K562 (cell line): ENCODE measurements around the gene CLCF1. TPM values are rescaled to one million over a fixed set of nuclear protein-coding genes. Genes with fewer than 3 reads are reported as not detected.

Experiments
- ATAC-seq: fragments of 200-7000 bp; cut with Tn5 transposase; 3 replicates; pipeline ENCODE4 v1.9.1; 2020; ENCODE audit warnings: moderate library complexity
- BruUV-seq: library from RNA; stranded (reverse); fragments of 400-500 nt; replicated peaks from 2 replicates; lab custom pipeline; 2021; lab: Mats Ljungman, UMichigan
- CTCF ChIA-PET: fragments of 300-600 bp; formaldehyde crosslinking; extraction: SDS; loops from one replicate; lab custom pipeline; 2021; ENCODE audit warnings: low intra/inter-chr PET ratio; lab: Yijun Ruan, JAX
- POLR2A ChIA-PET: fragments of 300-600, 350-650 bp; sonication (Branson Sonifier 250); formaldehyde crosslinking; extraction: SDS; loops from one replicate; lab custom pipeline; 2021; ENCODE audit warnings: antibody characterized with exemption, inconsistent platforms; lab: Yijun Ruan, JAX
- DNase-seq, 4 experiments: peaks; one replicate each; pipeline versions ENCODE4 v3.0.0 to v3.0.0-alpha.2; 2011 to 2018; ENCODE audit warnings: low spot score in 3 of 4, mixed read lengths in 3 of 4; ENCODE audit errors: extremely low read depth in 1 of 4
- FAIRE-seq: peaks from 2 replicates; lab custom pipeline; 2011; peaks lifted over from hg19 to GRCh38; lab: Jason Lieb, UNC
- H2AFZ ChIP-seq: 2 replicates; pipeline ENCODE4 v1.6.0; 2011; ENCODE audit warnings: low read depth, low read length, control low read depth, inconsistent platforms
- H3K27ac ChIP-seq: fragments of 200-600 bp; 3 replicates; pipeline ENCODE4 v1.8.0; 2011; ENCODE audit warnings: low read depth, mild to moderate bottlenecking, control low read depth, inconsistent platforms, low read length, moderate library complexity, mixed read lengths; ENCODE audit errors: extremely low read depth
- H3K27me3 ChIP-seq, 2 experiments: fragments of 300-600 bp in 1 of 2; 2 replicates in 1 of 2; 3 replicates in 1 of 2; pipeline versions ENCODE4 v1.6.0 to v1.8.0; 2011; ENCODE audit warnings: inconsistent platforms in 2 of 2, low read length in 2 of 2, mild to moderate bottlenecking in 1 of 2, mixed read lengths in 1 of 2, moderate library complexity in 1 of 2; ENCODE audit not compliant: control insufficient read depth in 2 of 2, insufficient read depth in 2 of 2
- H3K36me3 ChIP-seq: fragments of 300-600 bp; 3 replicates; pipeline ENCODE4 v1.8.0; 2011; ENCODE audit warnings: mild to moderate bottlenecking, low read length, inconsistent platforms; ENCODE audit not compliant: control insufficient read depth, insufficient read depth
- H3K4me1 ChIP-seq, 2 experiments: fragments of 200-600 bp in 1 of 2; replicated peaks in 1 of 2; 2 replicates in 1 of 2; 3 replicates in 1 of 2; pipeline versions ENCODE4 v1.5.1 to v1.8.0; 2011; ENCODE audit warnings: inconsistent platforms in 2 of 2, low read length in 2 of 2, mild to moderate bottlenecking in 1 of 2, mixed read lengths in 1 of 2, moderate library complexity in 1 of 2; ENCODE audit not compliant: control insufficient read depth in 2 of 2, insufficient read depth in 2 of 2
- H3K4me2 ChIP-seq: 2 replicates; pipeline ENCODE4 v1.6.1; 2011; ENCODE audit warnings: low read length, control low read depth, inconsistent platforms, mixed read lengths; ENCODE audit not compliant: insufficient read depth
- H3K4me3 ChIP-seq: fragments of 200-600 bp; sonication (generic), shearing (Covaris generic); 2 replicates; pipeline ENCODE4 v1.5.1; 2016; ENCODE audit warnings: control low read depth, inconsistent platforms
- H3K79me2 ChIP-seq: fragments of 200-600 bp; 3 replicates; pipeline ENCODE4 v1.8.0; 2011; ENCODE audit warnings: low read length, inconsistent platforms; ENCODE audit not compliant: control insufficient read depth, insufficient read depth
- H3K9ac ChIP-seq, 2 experiments: 2 replicates each; pipeline versions ENCODE4 v1.6.0 to v1.6.1; 2011; ENCODE audit warnings: low read depth in 2 of 2, low read length in 2 of 2, control low read depth in 1 of 2, inconsistent platforms in 1 of 2, mild to moderate bottlenecking in 1 of 2, mixed read lengths in 1 of 2; ENCODE audit not compliant: insufficient read depth in 1 of 2
- H3K9me1 ChIP-seq: one replicate; pipeline ENCODE4 v1.6.0; 2011; ENCODE audit warnings: inconsistent platforms, mild to moderate bottlenecking, low read length, moderate library complexity; ENCODE audit not compliant: control insufficient read depth, insufficient read depth
- H3K9me3 ChIP-seq: replicated peaks from 2 replicates; pipeline ENCODE4 v1.5.1; 2011; ENCODE audit warnings: low read depth, low read length, inconsistent platforms; ENCODE audit not compliant: control insufficient read depth, insufficient read depth
- H4K20me1 ChIP-seq: replicated peaks from 2 replicates; pipeline ENCODE4 v1.6.1; 2011; ENCODE audit warnings: low read length, inconsistent platforms, mixed read lengths; ENCODE audit not compliant: control insufficient read depth, insufficient read depth
- POLR2A ChIP-seq: fragments of 450-650 bp; conservative IDR thresholded peaks from 2 replicates; pipeline ENCODE4 v1.6.1; 2016
- POLR2G ChIP-seq: fragments of 200-400 bp; formaldehyde crosslinking; IDR thresholded peaks from 2 replicates; pipeline ENCODE4 v1.6.1; 2017; ENCODE audit warnings: low read depth, mild to moderate bottlenecking, antibody characterized with exemption, low read length, moderate library complexity
- RBFOX2 ChIP-seq: fragments of 200-400 bp; formaldehyde crosslinking; IDR thresholded peaks from 2 replicates; pipeline ENCODE4 v1.6.1; 2017; ENCODE audit warnings: low read depth, mild to moderate bottlenecking, low read length, moderate library complexity
- ZNF133 ChIP-seq: fragments of 250-450 bp; sonication (Bioruptor Pico); IDR thresholded peaks from 2 replicates; pipeline ENCODE4 v1.4.0; 2020; ENCODE audit warnings: mild to moderate bottlenecking
- WGBS: fragments of 100-300 bp; shearing (Covaris generic); methylation state at CpG from one replicate; pipeline ENCODE4 v1.1.6; 2016; ENCODE audit warnings: low coverage, mixed read lengths; ENCODE audit not compliant: insufficient coverage; ENCODE audit errors: missing lambda C conversion rate; 5-methylcytosine and 5-hydroxymethylcytosine counted together
- in situ Hi-C: fragments of 300-500 bp; cut with MboI; formaldehyde crosslinking; loops from 4 replicates; pipeline ENCODE4 v1.15.0; 2018; ENCODE audit warnings: inconsistent platforms, mixed read lengths
- intact Hi-C: fragments of 100-400 bp; cut with micrococcal nuclease; formaldehyde crosslinking; loops from 2 replicates; pipeline ENCODE4 v1.14.2; 2022
- polyA plus RNA-seq, 8 experiments: library from polyadenylated mRNA; depleted of rRNA in 4 of 8; stranded (reverse) in 5 of 8; unstranded in 3 of 8; fragments of >200 nt; fragmentation: Nextera tagmentation in 2 of 8; fragmentation: Illumina TruSeq in 1 of 8; extraction: Ambion mirVana in 2 of 8; extraction: Trizol in 1 of 8; gene quantifications; 2 replicates each; pipeline versions ENCODE4 v1.2.1 to v1.2.3, GENCODE V29; 2011 to 2014; ENCODE audit warnings: inconsistent platforms in 1 of 8, missing spikeins in 1 of 8
- total RNA-seq, 7 experiments: library from RNA; depleted of rRNA in 6 of 7; stranded (reverse); fragments of >200 nt in 6 of 7; fragmentation: Illumina TruSeq in 2 of 7; extraction: Trizol in 2 of 7; gene quantifications; 2 replicates each; pipeline versions ENCODE4 v1.2.1 to v1.2.3, GENCODE V29; 2011 to 2021; ENCODE audit warnings: low replicate concordance in 1 of 7
- TF ChIP-seq, protein P1 (sequence below): fragments of 450-650 bp; IDR thresholded peaks from 2 replicates; pipeline ENCODE4 v1.6.1; 2016
- TF ChIP-seq, protein P2 (sequence below): sonication (generic); formaldehyde crosslinking; IDR thresholded peaks from 2 replicates; pipeline ENCODE4 v1.8.1; 2023; ENCODE audit warnings: mild to moderate bottlenecking, missing genetic modification reagents
- TF ChIP-seq, protein P3 (sequence below): fragments of 250-450 bp; sonication (Bioruptor Pico); IDR thresholded peaks from 2 replicates; pipeline ENCODE4 v1.9.0; 2021; ENCODE audit warnings: mild to moderate bottlenecking

The CLCF1 gene
- total and polyA plus RNA-seq, 9 of the 15 experiments (the other 6 are each of a cell fraction or from before 2014, with no cell fraction given), result 0.49 to 5.8 (median 3.0) TPM

DNA sequence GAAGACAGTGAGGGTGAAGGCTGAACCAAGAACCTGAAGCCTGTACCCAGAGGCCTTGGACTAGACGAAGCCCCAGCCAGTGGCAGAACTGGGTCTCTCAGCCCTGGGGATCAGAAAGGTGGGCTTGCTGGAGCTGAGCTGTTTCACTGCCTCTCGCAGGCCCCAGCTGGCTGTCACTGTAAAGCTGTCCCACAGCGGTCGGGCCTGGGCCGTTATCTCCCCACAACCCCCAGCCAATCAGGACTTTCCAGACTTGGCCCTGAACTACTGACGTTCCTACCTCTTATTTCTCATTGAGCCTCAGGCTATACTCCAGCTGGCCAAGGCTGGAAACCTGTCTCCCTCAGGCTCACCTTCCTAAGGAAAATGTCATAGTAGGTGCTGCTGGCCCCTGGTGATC lies 24.1 kb upstream of the CLCF1 start (continued):
- TF ChIP-seq, protein P1, sequence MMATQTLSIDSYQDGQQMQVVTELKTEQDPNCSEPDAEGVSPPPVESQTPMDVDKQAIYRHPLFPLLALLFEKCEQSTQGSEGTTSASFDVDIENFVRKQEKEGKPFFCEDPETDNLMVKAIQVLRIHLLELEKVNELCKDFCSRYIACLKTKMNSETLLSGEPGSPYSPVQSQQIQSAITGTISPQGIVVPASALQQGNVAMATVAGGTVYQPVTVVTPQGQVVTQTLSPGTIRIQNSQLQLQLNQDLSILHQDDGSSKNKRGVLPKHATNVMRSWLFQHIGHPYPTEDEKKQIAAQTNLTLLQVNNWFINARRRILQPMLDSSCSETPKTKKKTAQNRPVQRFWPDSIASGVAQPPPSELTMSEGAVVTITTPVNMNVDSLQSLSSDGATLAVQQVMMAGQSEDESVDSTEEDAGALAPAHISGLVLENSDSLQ, result peak; percentile 7; the same call in 1 of the 2 replicates

DNA sequence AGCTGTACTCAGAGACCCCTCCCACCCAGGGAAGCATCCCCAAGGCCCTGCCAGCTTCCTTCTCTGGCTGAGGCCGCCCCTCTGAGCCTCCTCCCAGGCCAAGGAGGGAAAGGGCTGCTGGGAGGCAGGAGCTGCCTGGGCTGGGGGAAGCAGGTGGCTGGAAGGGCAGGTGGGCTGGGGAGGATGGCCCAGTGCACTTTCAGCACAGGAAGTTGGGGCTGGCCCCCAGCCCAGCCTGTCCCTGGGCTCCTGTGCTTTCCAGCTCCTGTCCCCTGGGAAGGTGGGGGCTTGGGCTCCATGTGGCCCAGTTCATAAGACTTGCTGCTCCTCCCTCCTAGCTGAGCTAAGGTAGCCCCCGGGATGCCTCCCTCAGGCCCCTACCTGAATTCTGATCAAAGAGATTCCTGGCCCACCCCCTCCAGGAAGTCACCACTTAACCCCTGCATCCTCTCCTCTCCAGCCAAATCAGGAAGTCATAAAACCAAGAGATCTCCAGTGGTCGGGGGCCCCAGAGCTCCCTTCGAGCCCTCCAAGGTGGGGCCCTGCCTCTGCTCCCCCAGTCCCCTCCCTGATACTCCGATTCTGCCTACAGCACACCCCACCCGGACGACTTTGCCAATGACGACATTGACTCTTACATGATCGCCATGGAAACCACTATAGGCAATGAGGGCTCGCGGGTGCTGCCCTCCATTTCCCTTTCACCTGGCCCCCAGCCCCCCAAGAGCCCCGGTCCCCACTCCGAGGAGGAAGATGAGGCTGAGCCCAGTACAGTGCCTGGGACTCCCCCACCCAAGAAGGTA lies 23.4 kb upstream of the CLCF1 start:
- 81% methylated on average over 12 of the region's 13 CpGs for WGBS

More for the DNA sequence above, 23.4 kb upstream of the CLCF1 start:
- Histone ChIP-seq H3K4me3 (no peak overlapping the region), H4K20me1 (peaks cover 4% of the 10 kb centered on the region; the same call in 1 of the 2 replicates), H3K9me3 (no peaks in the 10 kb centered on the region), H3K27me3 (no peaks in the 10 kb centered on the region), H2AFZ (no peak overlapping the region), H3K4me2 (no peak overlapping the region), H3K9me1 (peaks cover 3% of the 10 kb centered on the region), H3K79me2 (peaks cover 33% of the 10 kb centered on the region), H3K27ac (0 out of 3 replicates have a peak overlapping the region, but pooled peaks have one; percentile 16), H3K36me3 (peaks cover 69% of the 10 kb centered on the region), H3K4me1 (peaks cover 15 to 77% of the 10 kb centered on the region in 2 experiments; a peak in 4 of 5 replicates), H3K9ac (peak overlapping the region in 1 of 2 experiments; percentile 71; a peak in 1 of 4 replicates)
- ATAC-seq (no peak), DNase-seq (peak in 1 of 4 experiments; percentile 12), FAIRE-seq (no peak)
- ChIA-PET POLR2A (interaction anchor here (0.7 to 1.4 kb wide), 6 partner anchors 14 to 182 kb away, joined by 3 to 5 read pairs (median 4); partner anchors contain the start of gene POLD4), CTCF (no interaction called here)
- no TSS peak for BruUV-seq
- TF ChIP-seq POLR2A (peak; percentile 18; the same call in 1 of the 2 replicates), RBFOX2 (peak; percentile 70), POLR2G (peak; percentile 76), ZNF133 (CRISPR knock-in tag) (no peak)
- TF ChIP-seq, protein P2, sequence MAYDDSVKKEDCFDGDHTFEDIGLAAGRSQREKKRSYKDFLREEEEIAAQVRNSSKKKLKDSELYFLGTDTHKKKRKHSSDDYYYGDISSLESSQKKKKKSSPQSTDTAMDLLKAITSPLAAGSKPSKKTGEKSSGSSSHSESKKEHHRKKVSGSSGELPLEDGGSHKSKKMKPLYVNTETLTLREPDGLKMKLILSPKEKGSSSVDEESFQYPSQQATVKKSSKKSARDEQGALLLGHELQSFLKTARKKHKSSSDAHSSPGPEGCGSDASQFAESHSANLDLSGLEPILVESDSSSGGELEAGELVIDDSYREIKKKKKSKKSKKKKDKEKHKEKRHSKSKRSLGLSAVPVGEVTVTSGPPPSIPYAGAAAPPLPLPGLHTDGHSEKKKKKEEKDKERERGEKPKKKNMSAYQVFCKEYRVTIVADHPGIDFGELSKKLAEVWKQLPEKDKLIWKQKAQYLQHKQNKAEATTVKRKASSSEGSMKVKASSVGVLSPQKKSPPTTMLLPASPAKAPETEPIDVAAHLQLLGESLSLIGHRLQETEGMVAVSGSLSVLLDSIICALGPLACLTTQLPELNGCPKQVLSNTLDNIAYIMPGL (CRISPR knock-in tag), result no peak
- TF ChIP-seq, protein P3, sequence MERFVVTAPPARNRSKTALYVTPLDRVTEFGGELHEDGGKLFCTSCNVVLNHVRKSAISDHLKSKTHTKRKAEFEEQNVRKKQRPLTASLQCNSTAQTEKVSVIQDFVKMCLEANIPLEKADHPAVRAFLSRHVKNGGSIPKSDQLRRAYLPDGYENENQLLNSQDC (CRISPR knock-in tag), result no peak
- intact Hi-C loops, result no loop called here
- in situ Hi-C loops, result no loop called here
